Dendritic cell treated with granulocyte-macrophage colony-stimulating factor and Interleukin-4, amounts not matched to agents 40 ng/mL and 50 ng/mL, for 4 days (primary cell): ENCODE data around the gene CDH5.

Experiments
- H3K27ac Mint-ChIP-seq: one replicate; pipeline ENCODE4 v1.8.0; 2022; ENCODE audit warnings: mild to moderate bottlenecking, mixed read lengths
- H3K27me3 Mint-ChIP-seq: one replicate; pipeline ENCODE4 v1.8.0; 2022; ENCODE audit warnings: mild to moderate bottlenecking, mixed read lengths
- H3K36me3 Mint-ChIP-seq: one replicate; pipeline ENCODE4 v1.8.0; 2022; ENCODE audit warnings: low read depth, mixed read lengths
- H3K4me1 Mint-ChIP-seq: one replicate; pipeline ENCODE4 v1.8.0; 2022; ENCODE audit warnings: low read depth, mixed read lengths
- H3K4me3 Mint-ChIP-seq: one replicate; pipeline ENCODE4 v1.8.0; 2022; ENCODE audit warnings: mild to moderate bottlenecking, moderate library complexity, mixed read lengths
- H3K9me3 Mint-ChIP-seq: one replicate; pipeline ENCODE4 v1.8.0; 2022; ENCODE audit warnings: mixed read lengths
- intact Hi-C: fragments of 100-400 bp; cut with micrococcal nuclease; formaldehyde crosslinking; loops from one replicate; pipeline ENCODE4 v1.15.0; 2022

The CDH5 gene

GRCh38 chr16:66374176-66374575 lies 7.7 kb downstream of the CDH5 start:
- H3K4me3 Mint-ChIP-seq, result no peak overlapping the region
- H3K27me3 Mint-ChIP-seq, result peaks cover 2% of the 10 kb centered on the region
- intact Hi-C loops, result no loop called here
- no peaks in the 10 kb centered on the region for H3K36me3 Mint-ChIP-seq
- no peaks in the 10 kb centered on the region for H3K9me3 Mint-ChIP-seq
- H3K4me1 Mint-ChIP-seq, result peaks cover 39% of the 10 kb centered on the region
- no peak overlapping the region for H3K27ac Mint-ChIP-seq

DNA sequence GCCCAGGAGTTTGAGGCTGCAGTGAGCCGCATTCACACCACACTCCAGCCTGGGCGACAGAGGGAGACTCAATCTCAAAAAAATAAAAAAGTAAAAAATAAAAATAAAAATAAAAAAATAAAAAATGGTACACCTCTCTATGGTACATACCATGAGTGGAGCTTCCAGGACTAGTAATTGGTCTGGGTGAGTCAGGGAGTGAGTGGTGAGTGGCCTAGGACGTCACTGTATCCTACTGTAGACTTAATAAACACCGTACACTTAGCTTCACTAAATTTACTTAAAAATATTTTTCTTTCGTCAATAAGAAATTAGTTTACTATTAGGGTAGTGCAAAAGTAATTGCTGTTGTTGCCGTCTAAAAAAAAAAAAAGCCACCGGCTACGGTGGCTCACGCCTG lies 9.0 kb downstream of the CDH5 start:
- intact Hi-C loops, result no loop called here
- Mint-ChIP-seq H3K27ac (no peak overlapping the region), H3K9me3 (no peaks in the 10 kb centered on the region)

GRCh38 chr16:66376114-66376513 lies 9.6 kb downstream of the CDH5 start:
- Mint-ChIP-seq H3K27ac (no peak overlapping the region), H3K4me1 (peaks cover 22% of the 10 kb centered on the region), H3K27me3 (peaks cover 3% of the 10 kb centered on the region), H3K36me3 (no peaks in the 10 kb centered on the region), H3K4me3 (no peak overlapping the region), H3K9me3 (no peaks in the 10 kb centered on the region)
- intact Hi-C loops, result no loop called here

More for the DNA sequence above, 9.0 kb downstream of the CDH5 start:
- no peaks in the 10 kb centered on the region for H3K36me3 Mint-ChIP-seq
- H3K27me3 Mint-ChIP-seq, result peaks cover 2% of the 10 kb centered on the region
- H3K4me1 Mint-ChIP-seq, result peaks cover 29% of the 10 kb centered on the region
- no peak overlapping the region for H3K4me3 Mint-ChIP-seq

DNA sequence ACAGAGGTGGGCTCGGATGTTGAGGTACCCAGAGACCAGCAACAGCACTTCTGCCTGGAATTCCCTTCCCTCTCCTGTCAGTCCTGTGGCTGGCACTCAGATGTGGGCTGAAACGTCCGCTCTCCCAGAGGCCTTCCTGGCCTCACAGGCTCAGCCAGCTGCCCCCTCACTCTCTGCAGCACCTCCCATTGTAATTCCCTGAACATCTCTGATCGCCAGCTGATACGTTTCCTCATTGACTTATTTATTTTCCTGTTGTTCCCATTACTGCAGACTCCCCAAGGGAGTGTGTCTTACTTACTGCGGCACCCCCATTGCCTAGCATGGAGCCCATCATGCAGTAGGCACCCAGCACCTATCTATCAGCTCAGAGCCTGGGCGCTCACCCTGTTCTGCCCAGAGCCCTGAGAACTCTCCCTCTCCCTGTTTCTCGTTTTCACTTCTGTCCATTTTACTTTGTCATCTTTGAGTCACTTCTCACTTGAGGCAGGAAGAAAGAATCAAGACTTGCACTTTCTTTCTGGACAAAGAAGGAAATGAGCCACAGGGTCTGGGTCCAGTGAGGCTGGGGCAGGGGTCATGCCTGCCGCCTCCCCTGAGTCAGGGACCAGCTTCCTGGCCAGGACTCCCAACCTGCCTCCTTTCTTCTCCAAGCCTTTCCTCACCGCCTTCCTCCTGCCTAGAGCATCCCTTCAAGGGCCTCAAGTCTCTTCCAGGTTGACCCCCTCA lies 10.2 kb downstream of the CDH5 start:
- Mint-ChIP-seq H3K4me3 (no peak overlapping the region), H3K9me3 (no peaks in the 10 kb centered on the region), H3K27me3 (peaks cover 3% of the 10 kb centered on the region), H3K27ac (no peak overlapping the region), H3K36me3 (no peaks in the 10 kb centered on the region), H3K4me1 (peaks cover 16% of the 10 kb centered on the region)
- intact Hi-C loops, result no loop called here

- H3K4me1 Mint-ChIP-seq, result peaks cover 11% of the 10 kb centered on the region
- intact Hi-C loops, result no loop called here
- peaks cover 3% of the 10 kb centered on the region for H3K27me3 Mint-ChIP-seq
- H3K36me3 Mint-ChIP-seq, result no peaks in the 10 kb centered on the region
- H3K4me3 Mint-ChIP-seq, result no peak overlapping the region
- H3K9me3 Mint-ChIP-seq, result no peaks in the 10 kb centered on the region
- no peak overlapping the region for H3K27ac Mint-ChIP-seq
These were observed 10.8 kb downstream of the CDH5 start for GRCh38 chr16:66377324-66377723.

DNA sequence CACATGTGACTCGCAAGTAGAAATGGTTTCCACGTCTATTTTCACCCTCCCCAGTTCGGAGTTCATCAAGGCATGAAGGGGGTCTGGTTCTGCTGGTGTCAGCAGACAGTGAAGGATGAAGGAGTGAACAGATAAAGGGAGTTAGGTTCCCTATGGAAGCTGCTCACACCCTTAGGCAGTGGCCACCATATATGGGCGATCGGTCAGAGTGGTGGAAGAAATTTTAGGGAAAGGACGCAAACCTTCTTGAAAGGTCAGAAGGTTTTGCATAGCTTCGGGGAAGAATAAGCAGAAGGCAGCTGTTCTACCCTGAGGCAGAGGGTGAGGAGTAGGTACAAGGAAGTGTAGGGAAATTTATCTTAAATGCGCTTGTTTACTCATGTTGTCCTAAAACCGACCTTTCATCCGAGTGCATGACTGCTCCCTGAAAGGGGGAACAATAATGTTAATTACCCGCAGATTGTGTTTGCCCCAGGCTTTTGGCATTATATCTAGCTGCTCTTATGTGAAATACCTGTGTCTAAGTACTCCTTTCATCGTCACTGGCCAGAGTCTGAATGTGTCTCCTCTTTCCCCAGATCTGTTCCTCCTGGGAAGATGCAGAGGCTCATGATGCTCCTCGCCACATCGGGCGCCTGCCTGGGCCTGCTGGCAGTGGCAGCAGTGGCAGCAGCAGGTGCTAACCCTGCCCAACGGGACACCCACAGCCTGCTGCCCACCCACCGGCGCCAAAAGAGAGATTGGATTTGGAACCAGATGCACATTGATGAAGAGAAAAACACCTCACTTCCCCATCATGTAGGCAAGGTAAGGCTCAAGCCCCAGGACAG lies 12.5 kb downstream of the CDH5 start:
- Mint-ChIP-seq H3K36me3 (no peaks in the 10 kb centered on the region), H3K4me3 (no peak overlapping the region), H3K4me1 (peaks cover 11% of the 10 kb centered on the region), H3K27ac (no peak overlapping the region), H3K27me3 (peaks cover 9% of the 10 kb centered on the region), H3K9me3 (no peaks in the 10 kb centered on the region)
- intact Hi-C loops, result no loop called here

GRCh38 chr16:66379571-66379941 lies 13.1 kb downstream of the CDH5 start:
- H3K9me3 Mint-ChIP-seq, result no peaks in the 10 kb centered on the region
- no peaks in the 10 kb centered on the region for H3K36me3 Mint-ChIP-seq
- intact Hi-C loops, result no loop called here
- peaks cover 9% of the 10 kb centered on the region for H3K27me3 Mint-ChIP-seq
- no peak overlapping the region for H3K27ac Mint-ChIP-seq
- H3K4me1 Mint-ChIP-seq, result peaks cover 11% of the 10 kb centered on the region
- no peak overlapping the region for H3K4me3 Mint-ChIP-seq

GRCh38 chr16:66380421-66380820 lies 13.9 kb downstream of the CDH5 start:
- intact Hi-C loops, result no loop called here
- H3K27me3 Mint-ChIP-seq, result peaks cover 9% of the 10 kb centered on the region
- no peak overlapping the region for H3K27ac Mint-ChIP-seq
- no peak overlapping the region for H3K4me3 Mint-ChIP-seq
- no peaks in the 10 kb centered on the region for H3K9me3 Mint-ChIP-seq
- no peaks in the 10 kb centered on the region for H3K36me3 Mint-ChIP-seq
- H3K4me1 Mint-ChIP-seq, result peaks cover 11% of the 10 kb centered on the region

DNA sequence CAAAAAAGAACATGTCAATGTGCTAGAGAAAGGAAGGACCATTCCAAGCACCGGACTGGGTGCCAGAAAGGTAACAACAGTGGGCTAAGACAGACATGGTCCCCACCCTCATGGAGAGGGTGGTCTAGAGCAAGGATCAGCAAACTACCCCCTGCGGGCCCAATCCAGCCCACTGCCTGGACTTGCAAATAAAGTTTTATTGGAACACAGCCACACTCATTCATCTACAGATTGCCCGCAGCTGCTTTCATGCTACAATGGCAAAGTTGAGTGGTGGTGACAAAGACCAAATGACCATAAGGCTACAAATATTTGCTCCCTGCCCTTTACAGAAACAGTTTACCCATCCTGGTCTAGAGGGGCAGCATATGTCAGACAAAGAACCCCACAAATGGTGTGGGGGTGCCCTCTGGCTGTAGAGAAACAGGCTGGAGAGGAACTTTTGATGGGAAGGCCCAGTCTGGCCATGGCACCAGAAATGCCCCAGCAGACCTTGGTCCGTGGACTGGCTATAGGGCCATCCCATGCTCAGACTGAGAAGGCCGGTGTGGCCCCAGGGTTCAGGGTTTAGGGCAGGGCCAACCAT lies 15.2 kb downstream of the CDH5 start:
- intact Hi-C loops, result no loop called here
- Mint-ChIP-seq H3K9me3 (no peaks in the 10 kb centered on the region), H3K4me3 (no peak overlapping the region), H3K27me3 (peaks cover 12% of the 10 kb centered on the region), H3K27ac (no peak overlapping the region), H3K36me3 (no peaks in the 10 kb centered on the region), H3K4me1 (peaks cover 7% of the 10 kb centered on the region)

DNA sequence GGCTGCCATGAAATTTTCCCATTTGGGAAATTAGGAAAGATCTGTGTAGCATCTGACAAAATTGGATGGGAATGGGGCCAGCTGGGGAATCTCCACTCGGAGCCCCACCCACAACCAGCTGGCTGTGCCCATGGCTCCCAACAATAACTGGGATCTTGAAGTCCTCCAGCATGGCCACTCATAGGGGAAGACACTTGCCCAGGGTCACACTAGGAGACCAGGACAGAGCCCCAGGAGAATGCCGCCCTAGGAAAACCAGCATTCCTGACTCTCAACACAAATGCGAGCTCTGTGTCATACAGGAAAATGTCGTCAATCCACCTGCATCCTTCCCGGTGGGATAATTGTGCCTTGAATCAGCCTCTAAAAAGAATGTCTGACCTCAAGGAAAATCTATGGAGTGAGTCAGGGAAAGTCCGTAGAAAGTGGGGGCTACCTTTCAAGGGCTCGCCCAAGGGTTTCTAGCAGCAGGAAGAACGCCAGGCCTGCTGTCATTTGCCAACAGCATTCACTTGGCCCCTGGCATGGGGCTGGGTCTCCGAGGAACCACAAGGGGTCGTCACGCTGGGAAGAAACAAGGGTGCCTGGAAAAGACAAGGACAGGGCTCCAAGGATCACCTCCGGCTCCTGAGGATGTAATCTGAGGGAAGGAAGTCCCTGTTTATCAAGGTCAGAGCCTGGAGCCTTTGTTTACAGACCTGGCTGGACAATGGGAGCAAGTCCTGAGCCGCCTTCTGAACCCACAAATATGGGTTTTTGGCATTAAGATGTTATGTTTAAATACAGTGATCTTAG lies 15.9 kb downstream of the CDH5 start:
- no peak overlapping the region for H3K4me3 Mint-ChIP-seq

DNA sequence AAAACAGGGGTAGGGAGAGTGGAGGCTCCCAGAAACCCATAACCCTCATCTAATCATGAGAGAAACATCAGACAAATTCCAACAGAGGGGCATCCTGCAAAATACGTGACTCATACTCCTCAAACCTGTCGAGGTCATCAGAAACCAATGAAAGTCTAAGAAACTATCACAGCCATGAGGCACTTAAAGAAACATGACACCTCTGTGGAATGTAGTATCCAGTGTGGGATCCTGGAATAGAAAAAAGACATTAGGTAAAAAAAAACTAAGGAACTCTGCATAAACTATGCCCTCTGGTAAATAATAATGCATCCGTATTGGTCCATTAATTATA lies 16.4 kb downstream of the CDH5 start:
- Mint-ChIP-seq H3K4me3 (no peak overlapping the region), H3K9me3 (no peaks in the 10 kb centered on the region), H3K27ac (no peak overlapping the region), H3K27me3 (peaks cover 14% of the 10 kb centered on the region), H3K4me1 (no peaks in the 10 kb centered on the region), H3K36me3 (no peaks in the 10 kb centered on the region)
- intact Hi-C loops, result no loop called here

More for the DNA sequence above, 15.9 kb downstream of the CDH5 start:
- Mint-ChIP-seq H3K4me1 (peaks cover under 1% of the 10 kb centered on the region), H3K36me3 (no peaks in the 10 kb centered on the region), H3K27ac (no peak overlapping the region), H3K9me3 (no peaks in the 10 kb centered on the region), H3K27me3 (peaks cover 14% of the 10 kb centered on the region)
- intact Hi-C loops, result no loop called here

DNA sequence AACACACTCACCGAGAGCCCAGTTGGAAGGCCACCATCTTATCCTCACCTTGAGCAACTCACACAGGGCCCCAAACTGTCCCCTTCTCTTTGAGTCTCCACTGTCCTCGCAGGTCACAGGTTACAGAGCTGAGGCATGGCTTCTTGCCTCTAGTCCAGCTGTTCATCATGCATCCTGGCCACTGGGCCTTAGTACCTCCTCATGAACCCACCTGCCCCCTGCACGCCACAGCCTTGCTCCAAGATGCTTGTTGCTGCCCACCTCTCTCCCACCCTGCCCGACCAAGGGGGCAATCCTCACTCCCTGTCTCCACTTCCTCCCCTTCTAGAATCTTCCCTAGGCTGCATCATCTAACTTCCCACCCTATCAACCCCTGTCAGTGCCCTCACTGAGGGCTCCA lies 17.1 kb downstream of the CDH5 start:
- peaks cover 14% of the 10 kb centered on the region for H3K27me3 Mint-ChIP-seq
- H3K36me3 Mint-ChIP-seq, result no peaks in the 10 kb centered on the region
- intact Hi-C loops, result no loop called here
- H3K4me1 Mint-ChIP-seq, result no peaks in the 10 kb centered on the region
- no peak overlapping the region for H3K4me3 Mint-ChIP-seq
- H3K9me3 Mint-ChIP-seq, result no peaks in the 10 kb centered on the region
- H3K27ac Mint-ChIP-seq, result no peak overlapping the region

DNA sequence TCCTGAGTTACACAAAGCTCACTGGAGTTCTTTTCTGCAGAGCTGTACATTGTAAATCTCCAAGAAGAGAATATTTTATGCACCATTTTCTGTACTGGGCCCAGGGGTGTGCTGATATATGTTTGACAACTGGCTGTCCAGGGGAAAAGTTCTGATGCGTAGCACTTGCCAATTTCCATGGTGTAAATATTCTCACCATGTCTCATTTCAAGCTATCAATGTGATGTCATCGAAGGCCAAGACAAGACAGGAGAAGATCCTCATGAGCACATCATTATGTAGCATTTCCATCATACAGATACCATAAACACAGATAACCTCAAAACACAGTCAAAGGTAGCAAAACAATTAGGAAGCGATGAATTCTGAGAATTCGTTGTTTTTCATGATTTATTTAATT lies 18.9 kb downstream of the CDH5 start:
- peaks cover 12% of the 10 kb centered on the region for H3K27me3 Mint-ChIP-seq
- intact Hi-C loops, result no loop called here
- H3K36me3 Mint-ChIP-seq, result no peaks in the 10 kb centered on the region
- no peaks in the 10 kb centered on the region for H3K9me3 Mint-ChIP-seq
- H3K27ac Mint-ChIP-seq, result no peak overlapping the region
- H3K4me1 Mint-ChIP-seq, result no peaks in the 10 kb centered on the region
- H3K4me3 Mint-ChIP-seq, result no peak overlapping the region
